AG10803 (cell line): ENCODE measurements around the gene MYH15.

Experiments used
- DNase-seq: peaks from one replicate; pipeline ENCODE4 v3.0.0; 2010; ENCODE audit warnings: low read depth
- H3K4me3 ChIP-seq: 2 replicates; pipeline ENCODE4 v1.5.1; 2011; ENCODE audit warnings: mild to moderate bottlenecking, low read length, control low read depth
- CTCF ChIP-seq: conservative IDR thresholded peaks from 2 replicates; pipeline ENCODE4 v1.5.1; 2011; ENCODE audit warnings: mild to moderate bottlenecking, low read length, control low read depth, inconsistent platforms

MYH15 gene

DNA sequence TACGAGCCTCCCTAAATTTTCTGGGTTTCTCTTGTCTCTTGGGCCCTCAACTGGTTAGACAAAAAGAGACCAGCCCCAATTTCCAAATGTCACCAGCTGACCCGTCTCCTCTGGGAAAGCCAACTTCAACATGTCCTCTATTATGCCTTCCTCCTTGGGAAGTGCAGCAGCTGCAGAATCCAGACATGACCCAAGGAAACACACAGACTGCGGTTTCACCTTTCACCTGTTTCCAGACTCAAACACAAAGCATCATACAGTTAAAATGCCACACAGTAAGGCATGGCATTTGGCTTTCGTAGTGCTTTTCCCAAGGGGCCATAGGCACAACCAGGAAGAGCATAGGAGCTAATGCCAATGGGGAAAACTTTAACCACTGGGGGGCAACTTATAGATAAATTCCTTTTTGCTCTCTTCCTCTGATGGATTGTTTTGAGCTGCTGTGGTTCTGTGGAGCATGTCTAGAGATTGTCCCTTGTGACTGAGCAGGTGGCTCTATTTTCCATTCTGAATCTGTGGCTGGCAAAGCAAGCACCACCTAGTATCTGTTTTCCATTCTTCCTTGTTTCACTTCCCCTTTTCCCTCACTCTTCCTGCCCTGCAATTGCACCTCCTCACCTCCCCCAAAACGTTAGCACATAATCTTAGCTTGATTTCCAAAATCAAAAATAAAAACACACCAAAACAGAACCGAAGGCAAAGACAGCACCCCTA is 164.7 kb downstream of the MYH15 start:
- DNase-seq: no peak
- no peak for TF ChIP-seq CTCF
- no peak overlapping the region for H3K4me3 ChIP-seq

DNA sequence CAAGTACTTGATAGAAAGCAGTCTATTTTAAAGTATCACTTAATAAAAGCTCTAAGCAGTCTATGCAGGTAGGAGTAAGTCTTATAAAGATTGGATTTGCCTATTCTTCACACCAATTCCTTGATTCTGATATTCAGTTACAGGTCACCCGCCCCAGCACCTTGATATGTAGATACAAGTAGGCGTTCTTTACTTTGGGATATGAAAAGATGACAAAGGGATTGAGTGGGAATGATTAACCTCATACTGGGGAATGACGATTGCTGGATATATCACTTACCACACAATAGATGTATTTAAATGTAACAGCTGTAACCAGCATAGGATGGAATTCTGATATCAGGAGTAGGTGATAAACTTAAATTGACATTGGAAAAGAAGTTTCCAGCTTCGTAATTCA is 166.9 kb downstream of the MYH15 start:
- TF ChIP-seq CTCF: no peak
- H3K4me3 ChIP-seq: no peak overlapping the region
- no peak for DNase-seq

- H3K4me3 ChIP-seq: no peak overlapping the region
- TF ChIP-seq CTCF: no peak
- DNase-seq: peak; percentile 7
Measured at GRCh38 chr3:108342837-108343486, 167.4 kb downstream of the MYH15 start.

DNA sequence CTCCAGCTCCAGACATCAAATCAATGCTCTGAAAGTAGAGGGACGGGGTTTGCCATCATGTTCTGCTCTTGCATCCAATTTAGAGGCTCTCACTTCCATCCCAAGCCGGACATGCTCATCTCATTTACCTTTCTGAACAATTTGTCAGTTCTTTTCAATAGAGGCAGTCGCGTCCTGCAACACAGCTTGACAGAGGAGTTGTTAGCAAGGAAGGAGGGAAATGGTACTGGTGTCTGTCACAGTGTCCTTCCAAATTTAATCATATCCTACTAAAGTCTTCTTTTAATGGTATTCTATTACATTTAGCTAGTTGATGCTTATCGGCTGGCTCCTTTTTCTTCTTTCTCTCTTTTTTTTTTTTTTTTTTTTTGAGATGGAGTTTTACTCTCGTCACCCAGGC is 168.5 kb downstream of the MYH15 start:
- no peak for DNase-seq
- TF ChIP-seq CTCF: no peak
- H3K4me3 ChIP-seq: no peak overlapping the region

GRCh38 chr3:108338901-108339545 is 171.4 kb downstream of the MYH15 start:
- no peak overlapping the region for H3K4me3 ChIP-seq
- no peak for TF ChIP-seq CTCF
- DNase-seq: no peak

- TF ChIP-seq CTCF: no peak
- H3K4me3 ChIP-seq: no peak overlapping the region
- DNase-seq: no peak
Measured at GRCh38 chr3:108334701-108335100, 175.7 kb downstream of the MYH15 start.

DNA sequence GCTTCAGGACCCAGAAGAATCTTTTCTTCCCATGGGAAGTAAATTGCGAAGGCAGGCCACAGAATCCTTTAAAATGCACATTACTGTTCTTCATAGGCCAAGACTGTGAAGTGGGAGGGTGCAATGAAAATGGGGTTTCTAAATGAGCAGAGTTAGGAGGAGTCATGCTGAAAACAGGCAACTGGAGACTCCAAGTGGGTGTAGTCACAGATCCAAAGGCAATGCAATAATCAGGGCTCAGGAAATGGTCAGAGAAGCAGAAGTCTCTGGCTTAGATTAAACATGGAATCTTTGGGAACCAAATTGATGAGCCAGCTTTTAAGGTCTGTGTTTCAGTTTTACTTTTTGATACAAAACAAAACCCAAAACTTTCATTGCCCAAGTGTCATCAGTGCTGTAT is 176.4 kb downstream of the MYH15 start:
- no peak for DNase-seq
- TF ChIP-seq CTCF: no peak
- H3K4me3 ChIP-seq: no peak overlapping the region
